GM12878 (cell line): Measurements from ENCODE around the gene OSBPL2.

ENCODE experiments used
- FOS ChIP-seq: IDR thresholded peaks from 3 replicates; pipeline ENCODE4 v1.6.1; 2011; ENCODE audit warnings: borderline replicate concordance; ENCODE audit not compliant: insufficient read length; ENCODE audit errors: extremely low read depth
- MYC ChIP-seq: IDR thresholded peaks from 2 replicates; pipeline ENCODE4 v1.6.1; 2011; ENCODE audit warnings: mild to moderate bottlenecking, low read length, moderate library complexity, inconsistent platforms; ENCODE audit not compliant: insufficient read depth, insufficient replicate concordance, insufficient read length, severe bottlenecking
- NFIC ChIP-seq: IDR thresholded peaks from 2 replicates; pipeline ENCODE4 v1.6.1; 2012; ENCODE audit warnings: low read depth, mild to moderate bottlenecking, inconsistent platforms, low read length, moderate library complexity
- POLR2A ChIP-seq: IDR thresholded peaks from 2 replicates; pipeline ENCODE4 v1.6.1; 2011; ENCODE audit warnings: low read depth, mild to moderate bottlenecking, low read length
- SP1 ChIP-seq: IDR thresholded peaks from one replicate; pipeline ENCODE4 v1.6.1; 2011; ENCODE audit warnings: low read depth, low read length
- TAF1 ChIP-seq: IDR thresholded peaks from 2 replicates; pipeline ENCODE4 v1.6.1; 2011; ENCODE audit warnings: mild to moderate bottlenecking, low read depth, low read length, borderline replicate concordance
- TF ChIP-seq, protein P1 (sequence below), 3 experiments: IDR thresholded peaks in 2 of 3; conservative IDR thresholded peaks in 1 of 3; 2 replicates each; pipeline ENCODE4 v1.5.1; 2011; ENCODE audit warnings: low read depth in 3 of 3, low read length in 3 of 3, mild to moderate bottlenecking in 3 of 3, control low read depth in 2 of 3, moderate library complexity in 2 of 3, inconsistent platforms in 1 of 3, mixed read lengths in 1 of 3; ENCODE audit not compliant: control insufficient read depth in 2 of 3, insufficient read depth in 1 of 3; ENCODE audit errors: extremely low read depth in 1 of 3
- TF ChIP-seq, protein P2 (sequence below): fragments of 450-650 bp; IDR thresholded peaks from 2 replicates; pipeline ENCODE4 v1.6.1; 2017; ENCODE audit warnings: mild to moderate bottlenecking, low read depth, inconsistent platforms; ENCODE audit not compliant: poor library complexity, severe bottlenecking

- TF ChIP-seq NFIC = no peak
- TF ChIP-seq, protein P1, sequence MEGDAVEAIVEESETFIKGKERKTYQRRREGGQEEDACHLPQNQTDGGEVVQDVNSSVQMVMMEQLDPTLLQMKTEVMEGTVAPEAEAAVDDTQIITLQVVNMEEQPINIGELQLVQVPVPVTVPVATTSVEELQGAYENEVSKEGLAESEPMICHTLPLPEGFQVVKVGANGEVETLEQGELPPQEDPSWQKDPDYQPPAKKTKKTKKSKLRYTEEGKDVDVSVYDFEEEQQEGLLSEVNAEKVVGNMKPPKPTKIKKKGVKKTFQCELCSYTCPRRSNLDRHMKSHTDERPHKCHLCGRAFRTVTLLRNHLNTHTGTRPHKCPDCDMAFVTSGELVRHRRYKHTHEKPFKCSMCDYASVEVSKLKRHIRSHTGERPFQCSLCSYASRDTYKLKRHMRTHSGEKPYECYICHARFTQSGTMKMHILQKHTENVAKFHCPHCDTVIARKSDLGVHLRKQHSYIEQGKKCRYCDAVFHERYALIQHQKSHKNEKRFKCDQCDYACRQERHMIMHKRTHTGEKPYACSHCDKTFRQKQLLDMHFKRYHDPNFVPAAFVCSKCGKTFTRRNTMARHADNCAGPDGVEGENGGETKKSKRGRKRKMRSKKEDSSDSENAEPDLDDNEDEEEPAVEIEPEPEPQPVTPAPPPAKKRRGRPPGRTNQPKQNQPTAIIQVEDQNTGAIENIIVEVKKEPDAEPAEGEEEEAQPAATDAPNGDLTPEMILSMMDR (IDR thresholded peaks at IDR 0.05 in 2 of 3, conservative IDR thresholded peaks at IDR 0.05 in 1 of 3; ENCODE audit: control insufficient read depth in 2 of 3, extremely low read depth in 1 of 3, insufficient read depth in 1 of 3, low read depth in 3 of 3, low read length in 3 of 3) = peak; percentile 80 to 99 (median 92)
- TF ChIP-seq MYC = no peak
- TF ChIP-seq TAF1 = no peak; the same call in 1 of the 2 replicates
- peak; percentile 92 for TF ChIP-seq SP1
- TF ChIP-seq FOS = peak; percentile 44
- TF ChIP-seq POLR2A = peak; percentile 91
- TF ChIP-seq, protein P2, sequence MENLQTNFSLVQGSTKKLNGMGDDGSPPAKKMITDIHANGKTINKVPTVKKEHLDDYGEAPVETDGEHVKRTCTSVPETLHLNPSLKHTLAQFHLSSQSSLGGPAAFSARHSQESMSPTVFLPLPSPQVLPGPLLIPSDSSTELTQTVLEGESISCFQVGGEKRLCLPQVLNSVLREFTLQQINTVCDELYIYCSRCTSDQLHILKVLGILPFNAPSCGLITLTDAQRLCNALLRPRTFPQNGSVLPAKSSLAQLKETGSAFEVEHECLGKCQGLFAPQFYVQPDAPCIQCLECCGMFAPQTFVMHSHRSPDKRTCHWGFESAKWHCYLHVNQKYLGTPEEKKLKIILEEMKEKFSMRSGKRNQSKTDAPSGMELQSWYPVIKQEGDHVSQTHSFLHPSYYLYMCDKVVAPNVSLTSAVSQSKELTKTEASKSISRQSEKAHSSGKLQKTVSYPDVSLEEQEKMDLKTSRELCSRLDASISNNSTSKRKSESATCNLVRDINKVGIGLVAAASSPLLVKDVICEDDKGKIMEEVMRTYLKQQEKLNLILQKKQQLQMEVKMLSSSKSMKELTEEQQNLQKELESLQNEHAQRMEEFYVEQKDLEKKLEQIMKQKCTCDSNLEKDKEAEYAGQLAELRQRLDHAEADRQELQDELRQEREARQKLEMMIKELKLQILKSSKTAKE = no peak
Observed at GRCh38 chr20:62302341-62303061, 64.2 kb downstream of the OSBPL2 start, which contains the start of gene ADRM1.
